ENCODE data around the gene CTNNA3.
"Not testable (repeated sequence)": the region's sequence is repeated elsewhere in the genome, so short reads cannot be mapped to it uniquely, and the experiment has no call there.

The CTNNA3 gene

GRCh38 chr10:66381045-66381444, 1315.0 kb downstream of the CTNNA3 start:
- no peak for DNase-seq (ENCODE audit: low read depth in 2 of 2)

DNA sequence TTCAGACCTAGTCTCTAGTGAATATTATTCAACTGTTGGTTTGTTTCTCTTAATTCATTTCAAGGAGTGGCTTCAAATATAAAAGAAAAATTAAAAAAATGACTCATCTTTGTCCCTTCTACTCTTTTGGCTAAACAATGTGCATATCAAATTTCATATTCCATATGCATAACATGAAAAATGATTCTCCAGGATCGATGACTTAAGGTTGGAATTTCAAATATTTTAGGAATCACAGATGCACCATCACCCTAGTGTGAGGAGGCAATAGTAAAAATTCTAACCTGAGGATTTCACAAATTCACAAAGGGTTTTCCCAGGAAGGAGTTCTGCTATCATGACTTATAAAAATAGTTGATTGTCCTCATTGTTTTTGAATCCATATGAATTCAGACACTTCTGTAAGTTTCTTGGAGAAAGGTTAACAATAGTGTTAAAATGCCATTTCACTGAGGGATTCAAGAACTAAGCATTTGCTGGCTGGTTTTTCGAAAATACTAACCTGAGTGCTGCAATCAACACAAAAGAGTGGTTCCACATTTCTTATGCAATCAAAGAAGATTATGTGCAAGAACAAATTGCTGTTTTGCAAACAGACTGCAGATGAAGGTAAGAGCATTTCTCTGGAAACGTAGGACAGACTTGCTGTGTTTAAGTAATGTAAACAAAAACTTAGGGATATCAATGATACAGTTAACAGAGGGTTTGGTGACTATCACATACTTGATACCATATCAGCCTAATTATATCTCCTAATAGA, 1317.7 kb downstream of the CTNNA3 start:
- DNase-seq (ENCODE audit: low read depth in 2 of 2), result no peak

- DNase-seq (ENCODE audit: low read depth in 2 of 2), result no peak
Measured at GRCh38 chr10:66368146-66368545, 1327.8 kb downstream of the CTNNA3 start.

DNA sequence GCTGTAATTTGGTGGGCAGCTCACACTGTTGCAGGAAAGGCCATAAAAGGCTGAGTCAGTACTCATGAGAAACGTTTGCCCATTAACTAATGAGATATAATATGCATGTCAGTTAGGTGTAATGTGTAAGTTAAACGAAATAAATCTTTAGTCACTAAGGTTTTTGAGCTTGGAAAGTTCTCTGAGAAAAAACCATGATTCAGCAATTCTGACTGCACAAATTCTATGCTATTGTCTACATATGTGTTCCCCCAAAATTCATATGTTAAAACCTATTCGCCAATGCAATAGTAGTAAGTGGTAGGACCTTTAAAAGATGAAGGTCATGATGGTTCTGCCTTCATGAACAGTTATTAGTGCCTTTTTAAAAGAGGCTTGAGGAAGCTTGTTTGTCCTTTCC, 1329.8 kb downstream of the CTNNA3 start:
- DNase-seq (ENCODE audit: low read depth in 2 of 2), result no peak

- DNase-seq (ENCODE audit: low read depth in 2 of 2), result no peak
Measured at GRCh38 chr10:66365686-66366085, 1330.3 kb downstream of the CTNNA3 start.

DNA sequence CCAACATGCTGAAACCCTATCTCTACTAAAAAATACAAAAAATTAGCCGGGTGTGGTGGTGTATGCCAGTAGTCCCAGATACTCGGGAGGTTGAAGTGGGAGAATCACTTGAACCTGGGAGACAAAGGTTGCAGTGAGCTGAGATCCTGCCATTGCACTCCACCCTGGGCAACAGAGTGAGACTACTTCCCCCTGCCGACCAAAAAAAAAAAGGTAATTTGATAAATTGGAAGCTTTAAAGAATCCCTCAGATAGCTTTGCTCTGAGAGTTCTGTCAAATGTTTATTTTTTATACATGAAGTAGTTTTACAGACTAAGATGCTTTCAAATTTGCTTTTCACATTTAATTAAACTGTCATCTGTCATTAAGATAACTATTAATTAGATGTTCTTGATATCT, 1333.5 kb downstream of the CTNNA3 start:
- no peak for DNase-seq (ENCODE audit: low read depth in 2 of 2)

- not testable (repeated sequence) for DNase-seq (ENCODE audit: low read depth in 2 of 2)
Measured at GRCh38 chr10:66353822-66354221, 1342.2 kb downstream of the CTNNA3 start.

GRCh38 chr10:66353422-66353821, 1342.6 kb downstream of the CTNNA3 start:
- DNase-seq (ENCODE audit: low read depth in 2 of 2), result no peak

DNA sequence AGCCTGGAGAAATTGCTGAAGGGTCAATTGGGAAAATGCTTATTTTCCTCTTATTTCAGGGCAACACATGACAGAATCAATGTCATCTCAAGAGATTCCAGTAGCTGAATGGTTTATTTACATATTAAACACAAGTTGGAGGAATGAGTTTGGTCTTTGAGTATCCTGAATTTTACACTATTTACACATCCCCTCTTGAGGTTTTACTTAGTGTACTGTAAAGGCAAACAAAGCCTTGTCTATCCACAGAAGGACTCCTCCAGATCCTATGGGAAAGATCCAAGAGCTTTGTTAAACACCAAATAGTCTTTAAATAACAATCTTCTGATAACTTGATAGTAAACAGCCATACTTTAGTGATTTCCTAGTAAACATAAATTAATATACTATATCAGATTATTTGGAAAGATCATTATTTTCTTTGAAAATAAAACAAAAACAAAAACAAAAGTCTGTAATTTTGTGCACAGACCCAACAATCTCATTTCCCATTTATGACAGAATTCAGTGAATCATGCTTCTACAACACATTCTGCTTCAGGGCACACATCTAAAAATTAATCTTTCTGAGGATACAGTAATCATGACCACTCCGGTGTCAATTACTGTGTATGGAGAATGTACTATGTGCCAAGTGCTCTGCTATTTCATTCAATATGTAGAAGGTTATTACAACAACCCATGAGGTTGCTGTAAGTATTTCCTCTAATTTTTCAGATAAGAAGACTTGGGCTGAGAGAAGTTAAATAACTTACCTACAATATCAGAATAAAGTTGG, 1345.2 kb downstream of the CTNNA3 start:
- DNase-seq (ENCODE audit: low read depth in 2 of 2), result no peak

GRCh38 chr10:66349726-66350125, 1346.3 kb downstream of the CTNNA3 start:
- DNase-seq (ENCODE audit: low read depth in 2 of 2), result no peak

DNA sequence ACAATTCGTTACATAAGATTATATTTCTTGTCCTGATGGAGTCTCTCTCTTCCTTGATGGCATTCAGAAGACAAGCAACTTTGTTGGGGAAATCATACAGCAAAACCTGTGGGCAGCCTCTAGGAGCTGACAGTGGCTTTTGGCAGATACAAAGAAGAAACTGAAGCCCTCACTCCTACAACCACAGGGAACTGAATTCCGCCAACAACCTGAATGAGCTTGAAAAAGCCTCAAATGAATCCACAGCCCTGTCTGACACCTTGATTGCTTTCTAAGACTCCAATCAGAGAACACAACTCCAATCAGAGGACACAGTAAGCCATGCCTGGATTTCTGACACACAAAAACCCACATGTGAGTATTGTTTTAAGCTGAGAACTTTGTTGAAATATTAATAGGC, 1346.9 kb downstream of the CTNNA3 start:
- DNase-seq (ENCODE audit: low read depth in 2 of 2), result no peak

DNA sequence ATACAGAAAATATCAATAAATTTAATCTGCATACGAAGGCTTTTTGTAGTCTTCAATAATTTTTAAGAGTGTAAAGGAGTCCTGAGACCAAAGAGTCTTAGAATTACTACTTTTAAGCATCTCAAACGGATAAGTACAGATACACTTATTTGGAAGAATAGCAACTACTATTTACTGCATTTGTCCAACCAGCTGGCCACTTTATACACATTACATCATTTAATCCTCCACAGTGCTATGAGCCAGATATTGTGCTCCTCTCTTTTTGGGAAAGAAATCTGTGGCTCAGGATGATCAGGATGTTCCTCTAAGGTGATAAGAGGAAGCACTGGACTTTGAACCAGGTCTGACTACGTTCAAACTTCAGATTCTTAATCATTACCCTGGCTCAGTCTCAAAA, 1358.8 kb downstream of the CTNNA3 start:
- no peak for DNase-seq (ENCODE audit: low read depth in 2 of 2)

- DNase-seq (ENCODE audit: low read depth in 2 of 2), result no peak
Measured at GRCh38 chr10:66336791-66337190, 1359.2 kb downstream of the CTNNA3 start.

GRCh38 chr10:66335753-66336152, 1360.2 kb downstream of the CTNNA3 start:
- not testable (repeated sequence) for DNase-seq (ENCODE audit: low read depth in 2 of 2)

DNA sequence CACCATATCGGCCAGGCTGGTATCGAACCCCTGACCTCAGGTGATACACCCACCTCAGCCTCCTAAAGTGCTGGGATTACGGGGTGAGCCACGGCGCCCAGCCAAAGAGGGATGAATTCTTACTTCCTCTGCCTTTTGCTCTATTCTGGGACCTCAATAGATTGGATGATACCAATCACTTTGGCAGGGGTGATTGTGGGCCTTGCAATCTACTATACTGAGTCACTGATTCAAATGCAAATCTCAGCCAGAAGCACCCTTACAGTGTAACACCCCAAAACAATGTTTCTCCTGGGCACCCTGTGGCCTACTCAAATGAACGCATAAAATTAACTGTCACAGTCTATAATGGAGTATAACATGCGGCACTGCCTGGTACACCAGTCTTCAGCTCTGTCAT, 1366.8 kb downstream of the CTNNA3 start:
- no peak for DNase-seq (ENCODE audit: low read depth in 2 of 2)

- no peak for DNase-seq (ENCODE audit: low read depth in 2 of 2)
Measured at GRCh38 chr10:66326876-66327275, 1369.1 kb downstream of the CTNNA3 start.

DNA sequence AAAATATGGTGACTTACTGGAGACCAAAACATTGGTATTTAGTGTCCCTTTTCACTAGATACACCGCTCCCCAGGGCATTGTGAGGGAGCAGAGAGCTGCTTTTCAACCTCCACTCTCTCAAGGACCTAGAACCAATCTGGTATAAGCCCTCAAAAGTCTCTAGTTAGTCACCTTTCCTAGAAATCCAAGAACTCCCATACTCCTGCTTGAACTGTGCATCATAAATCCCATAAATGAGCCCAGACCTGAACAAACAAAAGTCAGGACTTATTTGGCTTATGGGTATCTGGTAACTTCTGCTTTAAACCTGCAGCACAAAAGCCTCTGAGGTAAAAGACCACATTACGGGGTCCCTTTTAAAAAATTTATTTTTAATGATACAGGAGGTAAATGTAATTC, 1373.2 kb downstream of the CTNNA3 start:
- no peak for DNase-seq (ENCODE audit: low read depth in 2 of 2)

DNA sequence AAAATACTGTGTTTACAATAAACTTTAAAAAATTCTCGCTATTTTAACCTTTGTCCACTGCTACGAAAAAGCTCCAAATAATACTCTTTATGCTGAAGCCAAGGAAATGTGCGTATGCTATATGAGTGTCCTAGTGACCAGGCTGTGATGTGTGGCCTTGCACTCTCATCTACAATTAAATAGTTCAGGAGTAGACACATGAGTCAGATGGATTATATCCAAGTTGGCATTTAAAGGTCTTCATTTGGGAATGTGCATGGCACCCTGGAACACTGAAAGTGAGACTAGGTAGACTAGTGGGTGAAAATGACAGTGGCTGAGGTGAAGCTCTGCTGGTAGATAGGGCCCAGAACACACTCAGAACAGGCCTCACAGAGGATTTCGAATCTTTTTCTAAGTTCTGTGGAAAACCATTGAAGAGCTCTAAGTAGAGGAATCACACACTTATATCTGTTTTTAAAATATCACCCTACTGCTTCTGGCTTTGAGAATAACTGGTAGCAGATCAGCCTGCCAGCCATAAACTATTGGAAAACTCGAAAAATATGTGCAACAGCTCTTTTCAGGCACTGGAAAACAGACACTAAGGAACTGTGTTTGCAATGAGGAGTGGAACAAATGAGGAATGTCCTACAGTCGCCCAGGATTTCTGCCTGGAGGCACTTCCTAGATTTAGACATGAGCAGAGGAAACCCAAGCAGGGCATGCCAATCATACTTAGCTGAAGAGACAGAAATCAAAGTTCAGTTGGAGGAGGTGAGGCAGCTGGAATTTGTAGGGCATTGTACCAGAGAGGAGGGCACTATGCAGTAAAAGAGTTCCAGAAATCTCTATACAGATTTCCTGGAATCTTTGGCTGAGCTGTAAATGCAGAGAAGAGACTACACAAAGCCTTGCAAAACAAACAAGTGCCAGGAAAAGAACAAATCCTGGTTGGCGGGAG, 1374.0 kb downstream of the CTNNA3 start:
- DNase-seq (ENCODE audit: low read depth in 2 of 2), result no peak

DNA sequence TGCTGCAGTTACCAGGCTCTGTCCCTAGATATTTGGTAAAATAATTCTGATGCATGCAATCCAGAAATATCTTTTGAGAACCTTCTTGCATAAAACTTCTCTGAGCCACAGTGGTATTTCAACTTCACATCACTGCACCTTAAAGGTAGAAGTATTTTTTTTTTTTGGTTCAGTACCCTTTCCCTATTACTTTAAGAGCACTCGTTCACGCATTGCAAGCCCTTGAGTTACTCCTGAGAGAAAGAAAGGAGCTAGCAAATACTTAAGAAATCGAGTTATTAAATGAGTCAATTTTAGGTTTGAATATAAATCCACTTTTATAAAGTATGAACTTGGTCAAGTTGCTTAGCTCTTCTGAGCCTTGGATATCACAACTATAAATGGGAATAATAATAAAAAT, 1377.2 kb downstream of the CTNNA3 start:
- no peak for DNase-seq (ENCODE audit: low read depth in 2 of 2)

DNA sequence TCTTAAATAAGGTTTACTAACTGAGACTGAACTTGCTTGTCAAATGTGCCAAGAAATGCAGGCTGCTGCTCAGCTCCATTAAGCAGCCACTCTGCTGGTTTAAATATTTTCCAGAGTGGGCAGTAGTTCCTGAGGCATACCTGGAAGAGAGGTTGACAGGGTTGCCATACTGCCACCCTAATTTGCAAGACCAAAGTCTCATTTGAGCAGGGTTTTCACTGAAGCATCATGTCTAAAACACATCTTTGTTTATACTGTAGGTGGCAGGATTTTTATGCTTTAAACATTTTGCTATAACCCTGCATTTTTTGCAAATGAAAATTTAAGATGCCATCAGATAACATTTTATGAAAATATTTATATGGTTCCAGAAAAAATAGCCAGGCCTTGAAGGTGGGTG, 1388.2 kb downstream of the CTNNA3 start:
- DNase-seq (ENCODE audit: low read depth in 2 of 2), result no peak

DNA sequence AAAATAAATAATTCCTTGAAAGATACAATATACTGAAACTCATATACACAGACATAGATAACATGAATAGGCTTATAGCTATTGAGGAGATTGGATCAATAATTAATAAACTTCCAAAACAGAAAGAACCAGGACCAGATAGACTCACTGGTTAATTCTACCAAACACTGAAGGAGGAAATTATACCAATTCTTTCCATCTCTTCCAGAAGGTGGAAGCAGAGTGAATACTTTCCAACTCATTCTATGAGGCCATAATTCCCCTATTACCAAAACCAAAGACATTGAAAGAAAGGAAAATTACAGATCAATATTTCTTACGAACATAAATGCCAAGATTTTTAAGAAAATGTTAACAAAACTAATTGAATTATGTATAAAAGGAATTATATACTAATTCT, 1394.9 kb downstream of the CTNNA3 start:
- DNase-seq (ENCODE audit: low read depth in 2 of 2), result no peak

DNA sequence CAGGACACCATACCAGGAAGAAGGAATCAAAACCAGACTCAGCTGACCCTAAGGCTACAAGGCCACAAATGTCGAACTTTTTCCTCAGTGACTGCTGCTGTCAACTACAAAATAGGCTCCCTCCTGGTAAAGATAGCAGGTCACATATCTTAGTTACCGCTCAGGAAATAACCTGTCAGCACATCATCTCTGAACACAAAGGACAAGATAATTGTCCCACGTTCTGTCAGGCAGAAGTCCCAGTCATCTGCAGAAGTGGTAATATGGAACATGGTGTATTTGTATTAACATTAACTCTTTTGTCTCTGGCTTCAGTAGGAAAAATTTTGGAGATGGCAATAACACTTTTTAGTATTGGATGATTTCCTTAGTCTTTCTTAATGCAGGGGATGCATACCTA, 1400.4 kb downstream of the CTNNA3 start:
- no peak for DNase-seq (ENCODE audit: low read depth in 2 of 2)

All from stimulated activated CD4-positive, alpha-beta T cell treated with anti-CD3 and anti-CD28 coated beads, Interleukin-15, amount 100 ng/mL, for 48 hours (primary cell).